Caco-2 (cell line): ENCODE results near the gene NANOS3. TPM values are rescaled to one million over a fixed set of nuclear protein-coding genes. Genes with fewer than 3 reads are reported as not detected.

Experiments
- BruUV-seq: library from RNA; stranded (reverse); fragments of 400-500 nt; replicated peaks from 2 replicates; lab custom pipeline; 2021; lab: Mats Ljungman, UMichigan
- CTCF ChIA-PET: fragments of 300-600 bp; sonication (Branson Sonifier 250); formaldehyde crosslinking; loops from one replicate; lab custom pipeline; 2022; ENCODE audit warnings: antibody characterized with exemption; lab: Charles Lee
- POLR2A ChIA-PET: fragments of 300-600 bp; sonication (Branson Sonifier 250); formaldehyde crosslinking; loops from one replicate; lab custom pipeline; 2022; ENCODE audit warnings: antibody characterized with exemption; lab: Charles Lee
- DNase-seq, 2 experiments: peaks; one replicate each; pipeline versions ENCODE4 v3.0.0 to v3.0.0-alpha.2; 2020 to 2022
- H3K27me3 ChIP-seq: replicated peaks from 2 replicates; pipeline ENCODE4 v1.6.0; 2011; ENCODE audit warnings: low read length; ENCODE audit not compliant: control insufficient read depth, insufficient read depth
- H3K36me3 ChIP-seq: 2 replicates; pipeline ENCODE4 v1.5.1; 2011; ENCODE audit warnings: low read length; ENCODE audit not compliant: control insufficient read depth, insufficient read depth
- H3K4me1 ChIP-seq: fragments of 250-450 bp; sonication (Bioruptor Pico); 2 replicates; pipeline ENCODE4 v1.5.1; 2020; ENCODE audit warnings: mild to moderate bottlenecking
- H3K4me3 ChIP-seq: 2 replicates; pipeline ENCODE4 v1.5.1; 2011; ENCODE audit warnings: low read depth, mild to moderate bottlenecking, control low read depth, low read length
- H3K9me3 ChIP-seq: fragments of 250-450 bp; sonication (Bioruptor Pico); 2 replicates; pipeline ENCODE4 v1.5.1; 2020; ENCODE audit warnings: mild to moderate bottlenecking, moderate library complexity
- H3K27ac Mint-ChIP-seq: one replicate; pipeline ENCODE4 v1.8.0; 2022; ENCODE audit warnings: mixed read lengths; ENCODE audit not compliant: unreplicated experiment
- H3K27me3 Mint-ChIP-seq: one replicate; pipeline ENCODE4 v1.8.0; 2022; ENCODE audit warnings: mixed read lengths; ENCODE audit not compliant: insufficient read depth, unreplicated experiment
- H3K36me3 Mint-ChIP-seq: one replicate; pipeline ENCODE4 v1.8.0; 2022; ENCODE audit warnings: mild to moderate bottlenecking, mixed read lengths; ENCODE audit not compliant: insufficient read depth, unreplicated experiment
- H3K4me1 Mint-ChIP-seq: one replicate; pipeline ENCODE4 v1.8.0; 2022; ENCODE audit warnings: low read depth, mixed read lengths; ENCODE audit not compliant: unreplicated experiment
- H3K4me3 Mint-ChIP-seq: one replicate; pipeline ENCODE4 v1.8.0; 2022; ENCODE audit warnings: mild to moderate bottlenecking, moderate library complexity, mixed read lengths; ENCODE audit not compliant: unreplicated experiment
- H3K9me3 Mint-ChIP-seq: one replicate; pipeline ENCODE4 v1.8.0; 2022; ENCODE audit warnings: mixed read lengths; ENCODE audit not compliant: unreplicated experiment
- CTCF ChIP-seq, 2 experiments: fragments of 200-600 bp in 1 of 2; IDR thresholded peaks; 1 replicate in 1 of 2; 2 replicates in 1 of 2; pipeline versions ENCODE4 v1.5.1 to v1.8.0; 2011 to 2022; ENCODE audit warnings: antibody characterized with exemption in 1 of 2, control low read depth in 1 of 2, inconsistent platforms in 1 of 2, low read depth in 1 of 2, low read length in 1 of 2, mild to moderate bottlenecking in 1 of 2, moderate library complexity in 1 of 2; ENCODE audit not compliant: insufficient read depth in 1 of 2, severe bottlenecking in 1 of 2, unreplicated experiment in 1 of 2
- intact Hi-C: fragments of 100-400 bp; cut with micrococcal nuclease; formaldehyde crosslinking; loops from one replicate; pipeline ENCODE4 v1.10.0; 2022; ENCODE audit not compliant: unreplicated experiment
- microRNA-seq: library from miRNA; unstranded; fragments of <30 nt; microRNA quantifications from one replicate; pipeline ENCODE4 v1.2.0, GENCODE V29; 2022
- total RNA-seq: library from RNA; stranded (reverse); gene quantifications from 2 replicates; pipeline ENCODE4 v1.2.3, GENCODE V29; 2022

Gene NANOS3
- total RNA-seq, 1 experiment from 2014 or later: not detected

DNA sequence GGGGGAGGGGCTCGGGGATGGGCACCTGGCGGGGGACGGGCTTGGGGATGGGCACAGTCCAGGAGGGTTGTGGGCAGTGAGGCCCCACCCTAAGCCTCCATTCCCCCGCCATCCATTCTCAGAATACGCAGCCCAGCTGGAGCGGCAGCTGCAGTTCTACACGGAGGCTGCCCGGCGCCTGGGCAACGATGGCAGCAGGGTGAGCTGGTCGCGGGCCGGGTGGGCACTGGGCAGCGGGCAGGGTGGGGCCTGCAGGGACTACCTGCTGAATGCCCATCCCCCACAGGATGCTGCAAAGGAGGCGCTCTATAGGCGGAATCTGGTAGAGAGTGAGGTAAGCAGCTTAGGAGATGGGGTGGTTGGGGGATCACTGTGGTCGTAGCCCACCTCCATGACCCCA, 53.0 kb downstream of the NANOS3 start:
- no peak for DNase-seq
- H3K27me3 Mint-ChIP-seq: no peaks in the 10 kb centered on the region
- TF ChIP-seq CTCF (IDR thresholded peaks at IDR 0.05; ENCODE audit: insufficient read depth in 1 of 2, low read depth in 1 of 2, low read length in 1 of 2, severe bottlenecking in 1 of 2, unreplicated experiment in 1 of 2): no peak
- H3K27me3 ChIP-seq: no peaks in the 10 kb centered on the region
- intact Hi-C loops: no loop called here
- no peaks in the 10 kb centered on the region for H3K9me3 Mint-ChIP-seq
- ChIA-PET CTCF (no interaction called here), POLR2A (no interaction called here)
- H3K36me3 ChIP-seq: no peaks in the 10 kb centered on the region
- H3K4me1 ChIP-seq: no peaks in the 10 kb centered on the region
- no TSS peak for BruUV-seq
- peaks cover 27% of the 10 kb centered on the region for H3K36me3 Mint-ChIP-seq
- no peak overlapping the region for H3K4me3 ChIP-seq
- H3K27ac Mint-ChIP-seq: no peak overlapping the region
- no peaks in the 10 kb centered on the region for H3K4me1 Mint-ChIP-seq
- H3K9me3 ChIP-seq: no peaks in the 10 kb centered on the region
- H3K4me3 Mint-ChIP-seq: no peak overlapping the region

Small RNA genes lying within 50 kb of the gene (microRNA-seq; reads per million reads assigned to microRNA genes)
- gene MIR181C: 56.9 reads per million, percentile 67 among the genes with 10 or more reads in this experiment
- gene MIR181D: 87.5 reads per million, percentile 70 among the genes with 10 or more reads in this experiment

Other genes starting within 250 kb of the NANOS3 start
- 23.3 and 25.7 TPM in 2 replicates for gene MRI1, start 112.6 kb upstream of the NANOS3 start, total RNA-seq
- 107 and 113 TPM in 2 replicates for gene C19orf53, start 102.7 kb upstream of the NANOS3 start, total RNA-seq
- 4.0 and 5.7 TPM in 2 replicates for gene ZSWIM4, start 81.7 kb upstream of the NANOS3 start, total RNA-seq
- gene BRME1, start 29.0 kb downstream of the NANOS3 start, total RNA-seq: 17.3 and 17.4 TPM in 2 replicates
- gene CC2D1A, start 29.1 kb downstream of the NANOS3 start, total RNA-seq: 48.2 and 49.4 TPM in 2 replicates
- 0.72 TPM in 1 of 2 replicates, not detected in the other for gene PODNL1, start 61.3 kb downstream of the NANOS3 start, total RNA-seq
- 41.1 and 43.0 TPM in 2 replicates for gene DCAF15, start 75.4 kb downstream of the NANOS3 start, total RNA-seq
- 11.5 and 13.4 TPM in 2 replicates for gene RFX1, start 129.2 kb downstream of the NANOS3 start, total RNA-seq
- gene RLN3, start 151.0 kb downstream of the NANOS3 start, total RNA-seq: not detected in 2 replicates
- gene IL27RA, start 154.6 kb downstream of the NANOS3 start, total RNA-seq: 4.7 and 5.6 TPM in 2 replicates
- gene PALM3, start 184.9 kb downstream of the NANOS3 start, total RNA-seq: 25.9 TPM in 2 replicates
- 5.2 TPM in 2 replicates for gene MISP3, start 195.7 kb downstream of the NANOS3 start, total RNA-seq
- gene C19orf67, start 208.6 kb downstream of the NANOS3 start, total RNA-seq: not detected in 2 replicates
- 38.3 and 47.1 TPM in 2 replicates for gene SAMD1, start 213.6 kb downstream of the NANOS3 start, total RNA-seq
- gene PRKACA, start 240.6 kb downstream of the NANOS3 start, total RNA-seq: 46.4 and 51.9 TPM in 2 replicates